Measurements from ENCODE around the gene HMOX2.

HMOX2 gene

DNA sequence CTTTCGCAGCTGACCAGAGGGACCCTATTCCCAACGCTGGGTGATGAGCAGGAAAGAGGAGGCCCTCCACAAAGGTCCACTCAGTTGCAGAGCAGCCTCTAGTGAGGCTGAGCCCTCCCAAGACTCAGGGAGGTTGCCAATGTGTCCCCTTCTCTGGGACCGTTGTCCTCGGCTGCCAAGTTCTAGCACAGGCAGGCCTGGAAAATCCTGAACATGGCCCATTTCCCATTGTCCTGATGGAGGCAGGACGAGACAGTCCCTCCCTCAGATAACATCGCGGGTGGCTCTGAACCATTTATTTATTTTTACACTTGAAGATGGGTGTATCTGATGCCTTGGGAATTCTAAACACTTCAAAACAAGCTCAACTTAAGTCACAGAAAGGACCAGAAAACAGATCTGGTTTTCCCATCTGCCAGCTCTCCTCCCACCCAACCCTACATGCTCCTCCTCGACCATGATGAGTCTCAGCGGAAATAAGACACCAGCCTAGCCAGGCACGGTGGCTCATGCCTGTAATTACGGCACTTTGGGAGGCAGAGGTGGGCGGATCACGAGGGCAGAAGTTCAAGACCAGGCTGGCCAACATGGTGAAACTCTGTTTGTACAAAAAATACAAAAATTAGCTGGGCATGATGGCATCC is 49.6 kb downstream of the HMOX2 start:
- DNase-seq: no peak

DNA sequence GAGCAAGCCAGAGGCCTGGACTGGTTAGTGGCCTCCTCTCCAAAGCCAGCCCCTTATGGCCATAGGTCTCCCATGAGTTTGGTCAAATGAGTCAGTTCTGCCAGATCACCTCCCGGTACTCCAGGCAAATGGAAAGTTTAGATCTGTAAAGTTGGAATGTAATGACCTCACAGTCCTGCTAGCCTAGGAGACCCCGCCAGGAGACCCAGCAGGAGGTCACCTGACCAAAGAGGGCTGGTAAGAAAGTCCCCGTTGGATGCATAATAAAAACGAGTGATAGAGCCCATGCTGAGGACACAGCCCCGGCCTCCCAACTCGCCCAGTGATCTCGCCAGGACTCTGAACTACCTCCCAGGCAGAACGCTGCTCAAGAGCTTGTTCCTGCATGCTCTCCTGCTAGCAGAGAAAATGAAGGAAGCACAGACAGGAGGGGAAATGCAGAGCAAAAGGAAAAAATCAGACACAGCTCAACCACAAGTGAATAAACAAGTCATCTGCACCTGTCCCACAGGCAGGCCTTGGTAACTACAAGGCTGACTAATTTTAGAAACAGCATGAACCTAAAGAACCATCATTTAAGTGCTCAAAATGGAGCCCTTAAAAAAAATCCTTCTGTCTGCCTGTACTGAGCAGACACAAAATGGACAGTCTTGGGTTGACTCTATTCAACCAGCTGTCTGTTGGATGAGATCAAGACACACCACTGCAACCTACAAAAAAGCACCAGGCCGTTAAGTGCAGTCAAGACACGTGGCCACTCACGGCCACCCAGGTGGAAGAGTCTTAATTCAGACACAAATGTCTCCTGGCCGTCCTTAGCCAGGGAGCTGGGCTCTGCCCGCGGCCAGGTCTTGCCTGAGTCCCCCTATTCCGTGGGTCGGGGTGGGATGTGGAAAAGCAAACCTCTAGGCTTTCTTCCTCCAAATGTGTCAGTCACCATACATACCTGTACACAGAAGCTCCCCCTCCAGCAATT is 53.2 kb downstream of the HMOX2 start:
- no peak for DNase-seq

DNA sequence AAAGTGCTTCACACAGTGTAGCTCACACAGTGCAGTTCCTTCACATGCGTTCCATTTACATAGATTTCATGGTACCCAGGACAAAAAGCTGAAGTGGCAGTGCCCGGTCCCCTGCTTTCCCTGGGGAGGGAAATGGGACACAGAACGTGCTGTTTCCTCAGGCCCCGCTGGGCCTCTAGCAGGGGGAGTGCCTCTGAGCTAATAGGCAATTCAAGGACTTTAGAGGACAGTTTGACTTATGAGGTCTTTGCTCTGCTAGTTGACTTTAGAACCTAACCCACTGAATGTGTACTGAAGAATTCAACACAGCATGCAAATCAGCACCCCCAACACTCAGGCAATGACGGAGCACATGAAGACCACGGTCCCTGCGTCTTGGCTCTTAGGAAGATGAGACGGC is 55.6 kb downstream of the HMOX2 start:
- no peak for DNase-seq

DNA sequence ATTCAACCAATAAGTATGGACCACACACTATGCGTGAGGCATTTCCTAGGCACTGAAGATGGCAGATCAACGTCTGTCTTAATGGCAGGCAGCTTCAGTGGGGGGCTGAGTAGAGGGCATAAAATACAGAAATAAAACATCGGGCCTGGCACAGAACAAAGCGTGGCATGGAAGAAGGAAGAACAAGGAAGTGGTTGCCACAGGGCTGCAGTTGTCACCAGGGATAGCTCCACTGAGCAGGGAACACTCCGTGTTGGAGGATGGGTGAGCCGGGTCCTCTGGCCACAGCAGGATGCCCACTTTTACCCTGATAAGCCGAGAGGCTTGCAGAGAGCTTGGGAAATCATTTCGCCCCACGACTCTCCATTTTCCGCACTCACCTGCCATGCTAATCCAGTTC is 56.0 kb downstream of the HMOX2 start:
- DNase-seq: no peak

DNA sequence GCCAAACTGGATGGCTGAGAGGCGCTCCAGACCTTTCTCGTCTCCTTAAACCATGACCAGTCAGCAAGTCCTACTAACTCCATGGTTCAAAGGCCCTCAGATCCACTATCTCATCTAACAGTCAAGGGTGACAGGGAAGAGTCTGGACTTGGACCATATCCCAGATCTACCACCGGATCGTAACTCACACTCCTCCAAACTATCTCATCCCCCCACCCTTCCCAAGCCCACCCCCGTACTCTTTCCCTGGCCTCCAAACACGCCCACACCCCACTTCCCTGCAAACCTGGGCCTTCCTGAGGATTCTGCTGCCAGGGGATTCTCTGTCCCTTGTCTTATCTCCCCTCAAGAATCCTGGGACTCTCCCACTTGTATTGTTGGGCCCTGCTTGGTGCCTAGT is 57.3 kb downstream of the HMOX2 start:
- no peak for DNase-seq

DNA sequence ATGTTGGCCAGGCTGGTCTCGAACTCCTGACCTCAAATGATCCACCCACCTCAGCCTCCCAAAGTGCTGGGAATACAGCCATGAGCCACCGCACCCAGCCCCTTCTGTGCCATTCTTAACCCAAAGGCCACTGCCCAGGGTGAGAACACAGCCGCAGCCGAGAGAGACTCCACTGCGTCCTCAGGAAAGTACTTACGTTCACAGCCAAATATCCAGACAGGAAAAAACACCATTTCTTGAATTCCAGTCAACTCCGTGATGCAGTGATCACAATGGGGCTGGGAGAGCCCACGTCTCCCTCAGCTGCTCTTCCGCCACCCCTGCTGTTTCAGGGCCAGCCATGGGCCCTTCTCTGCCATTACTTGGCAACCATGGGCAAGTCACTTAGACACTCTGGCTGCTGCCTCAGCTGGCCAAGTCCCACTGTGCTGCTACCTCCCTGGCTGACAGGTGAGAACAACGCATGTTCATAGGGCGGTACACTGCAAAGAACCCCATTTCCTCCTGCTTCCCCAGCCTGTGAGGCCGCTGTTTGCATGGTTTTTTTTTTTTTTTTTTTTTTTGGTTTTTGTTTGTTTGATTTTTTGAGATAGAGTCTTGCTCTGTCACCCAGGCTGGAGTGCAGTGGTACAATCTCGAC is 58.1 kb downstream of the HMOX2 start:
- DNase-seq: no peak

DNA sequence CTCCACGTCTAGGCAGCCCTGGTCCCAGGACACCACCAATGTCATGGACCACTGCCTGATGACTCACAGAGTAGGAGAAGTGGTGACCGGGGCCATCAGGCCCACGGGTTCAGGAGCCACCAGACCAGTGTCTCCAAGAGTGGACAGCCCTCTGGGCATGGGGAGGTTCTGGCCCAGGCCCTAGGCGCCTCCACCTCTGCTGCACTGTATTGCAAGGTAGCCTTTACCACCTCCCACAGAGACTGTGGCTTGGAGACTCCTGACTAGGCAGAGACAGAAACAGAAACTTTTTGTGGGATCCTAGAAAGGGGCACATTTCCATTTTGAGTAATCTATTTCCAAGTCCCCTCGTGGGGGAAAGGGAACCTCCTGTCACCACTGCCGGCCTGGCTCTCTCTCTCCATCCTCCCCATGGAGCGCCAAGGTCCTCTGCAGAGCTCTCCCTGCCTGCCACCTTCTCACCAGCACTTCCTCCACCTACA is 59.5 kb downstream of the HMOX2 start:
- no peak for DNase-seq

DNA sequence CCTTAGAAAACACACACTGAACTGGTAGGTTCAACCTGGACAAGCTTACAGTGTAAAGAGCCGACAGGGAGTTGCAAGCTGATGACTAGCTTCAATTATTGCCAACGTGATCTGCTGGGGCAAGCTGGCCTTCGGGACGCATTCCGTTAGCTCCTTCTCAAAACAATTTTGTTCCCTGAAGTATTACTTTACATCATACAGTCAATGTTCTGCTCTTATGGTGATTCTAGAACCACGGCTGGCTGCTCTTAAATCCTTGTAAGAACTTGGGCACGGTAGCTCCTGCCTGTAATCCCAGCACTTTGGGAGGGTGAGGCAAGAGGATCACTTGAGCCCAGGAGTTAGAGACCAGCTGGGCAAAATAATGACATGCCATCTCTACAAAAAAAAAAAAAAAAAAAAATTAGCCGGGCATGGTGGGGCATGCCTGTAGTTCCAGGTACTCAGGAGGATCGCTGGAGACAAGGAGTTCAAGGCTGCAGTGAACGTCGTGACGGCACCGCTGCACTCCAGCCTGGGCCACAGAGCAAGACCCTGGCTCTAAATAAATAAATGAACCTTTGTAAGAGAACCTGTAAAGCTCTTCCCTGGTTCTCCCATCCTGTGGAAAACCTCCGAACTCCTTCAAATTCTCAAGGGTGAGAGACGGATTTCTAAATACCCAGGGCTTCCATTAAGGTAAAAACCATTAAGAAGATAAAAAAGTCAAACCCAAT is 60.4 kb downstream of the HMOX2 start:
- no peak for DNase-seq

DNA sequence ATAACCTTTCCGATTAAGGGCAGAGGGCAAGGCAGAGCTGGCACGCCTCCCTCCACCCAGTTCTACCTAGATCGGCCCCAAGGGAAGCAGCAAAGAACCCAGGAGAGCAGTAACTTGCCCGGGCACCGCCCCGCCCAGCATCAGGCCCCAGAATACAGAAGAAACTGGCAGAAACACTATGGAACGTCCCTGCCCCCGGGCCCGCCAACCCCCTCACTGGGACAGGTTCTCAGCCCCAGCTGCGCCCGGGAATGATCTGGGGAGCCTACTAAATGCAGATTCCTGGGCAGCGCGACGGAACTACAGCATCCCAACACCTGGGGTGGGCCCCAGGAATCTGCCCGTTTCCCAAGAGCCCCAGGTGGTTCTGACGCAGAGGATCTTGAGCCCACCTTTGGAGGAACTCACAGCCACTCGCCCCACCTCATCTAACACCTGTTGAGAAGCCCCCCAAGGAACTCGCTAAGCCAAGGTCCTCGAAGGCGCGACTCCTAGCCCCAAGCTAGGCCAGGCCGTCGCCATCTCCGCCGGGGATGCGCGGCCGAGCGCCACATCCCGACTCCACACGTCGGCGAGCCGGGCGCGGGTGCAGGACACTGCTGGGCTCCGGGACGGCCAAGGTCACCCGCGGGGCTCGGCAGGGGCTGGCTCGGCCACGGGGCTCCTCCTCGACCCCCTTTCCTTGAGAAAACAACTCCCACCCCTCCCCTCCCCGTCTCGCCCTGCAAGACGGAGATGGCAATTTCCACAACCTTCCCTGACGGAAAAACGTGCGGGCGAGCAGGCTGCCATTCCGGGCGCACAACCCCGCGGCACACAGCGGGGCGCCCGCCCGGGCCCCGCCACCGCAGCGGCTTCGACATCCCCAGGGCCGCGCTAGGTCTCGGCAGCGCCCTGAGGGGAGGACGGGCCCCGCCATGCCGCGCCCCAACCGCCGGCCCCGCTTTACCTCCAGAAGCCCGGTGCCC is 61.5 kb downstream of the HMOX2 start:
- DNase-seq: no peak

DNA sequence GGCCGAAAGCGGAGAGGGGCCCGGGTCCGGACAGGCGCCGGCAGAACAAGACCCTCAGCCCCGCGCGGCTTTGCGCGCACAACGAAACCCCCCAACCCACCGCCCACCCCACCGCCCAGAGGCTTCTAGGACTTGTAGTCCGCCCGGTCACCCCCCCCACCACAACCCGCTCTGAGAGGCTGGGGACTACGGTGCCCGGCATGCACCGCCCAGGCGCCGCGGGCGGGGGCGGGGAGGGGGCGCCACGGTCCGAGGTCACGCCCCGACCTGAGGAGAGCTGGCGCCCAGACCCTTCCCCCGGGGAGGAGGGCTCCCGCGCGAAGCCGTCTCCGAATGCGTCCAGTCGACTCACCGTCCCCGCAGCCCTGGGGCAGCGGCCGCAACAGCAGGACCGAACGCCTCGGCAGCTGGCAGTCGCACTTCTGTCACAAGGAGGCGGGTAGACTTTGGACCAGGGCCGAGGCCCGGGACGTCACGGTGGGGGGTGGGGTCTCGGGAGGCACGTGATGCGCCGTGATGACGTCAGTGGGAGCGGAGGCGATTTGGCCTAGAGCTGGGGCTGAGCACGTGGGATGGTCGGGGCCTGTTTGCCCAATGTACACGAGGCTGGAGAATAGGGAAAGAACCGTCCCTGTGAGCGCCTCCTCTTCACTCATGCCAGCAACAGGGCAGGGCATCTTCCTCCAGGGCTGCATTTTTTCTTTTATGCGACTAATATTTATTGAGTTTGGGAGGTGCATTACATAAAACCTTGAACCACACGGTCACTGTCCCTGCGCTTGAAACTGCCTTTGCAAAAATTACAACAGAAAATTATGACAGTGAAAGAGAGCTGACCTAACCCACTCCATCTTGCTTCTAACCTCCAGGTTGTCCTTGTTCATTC is 62.4 kb downstream of the HMOX2 start, which contains the start of gene CDIP1:
TSS of gene CDIP1 (minus strand) at position 424 of the 886 bp plus-strand sequence. CDS start 24,643 bp downstream, outside the sequence.
- DNase-seq: peak; percentile 83

DNA sequence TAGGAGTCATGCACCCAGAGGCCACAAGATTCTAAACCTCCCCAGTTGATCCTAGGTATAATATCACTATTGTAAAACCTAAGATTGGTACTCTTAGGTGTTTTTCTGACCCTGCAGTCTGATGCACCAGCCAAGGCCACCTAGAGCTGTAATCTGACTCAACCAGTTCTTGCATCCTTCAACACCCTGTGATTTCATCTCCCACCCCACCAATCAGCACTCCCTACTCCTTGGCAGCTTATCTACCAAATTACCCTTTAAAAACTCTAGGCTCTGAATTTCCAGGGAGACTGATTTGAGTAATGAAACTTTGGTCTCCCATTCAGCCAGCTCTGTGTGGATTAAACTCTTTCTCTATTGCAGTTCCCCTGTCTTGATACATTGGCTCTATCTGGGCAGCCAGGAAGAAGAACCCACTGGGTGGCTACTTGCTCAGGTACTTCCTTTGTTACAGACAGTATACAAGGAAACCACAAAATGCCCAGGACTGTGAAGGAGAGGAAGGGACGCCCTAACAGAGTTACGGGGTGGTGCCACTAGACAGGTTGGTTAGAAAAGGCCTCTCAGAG is 63.6 kb downstream of the HMOX2 start:
- DNase-seq: no peak

DNA sequence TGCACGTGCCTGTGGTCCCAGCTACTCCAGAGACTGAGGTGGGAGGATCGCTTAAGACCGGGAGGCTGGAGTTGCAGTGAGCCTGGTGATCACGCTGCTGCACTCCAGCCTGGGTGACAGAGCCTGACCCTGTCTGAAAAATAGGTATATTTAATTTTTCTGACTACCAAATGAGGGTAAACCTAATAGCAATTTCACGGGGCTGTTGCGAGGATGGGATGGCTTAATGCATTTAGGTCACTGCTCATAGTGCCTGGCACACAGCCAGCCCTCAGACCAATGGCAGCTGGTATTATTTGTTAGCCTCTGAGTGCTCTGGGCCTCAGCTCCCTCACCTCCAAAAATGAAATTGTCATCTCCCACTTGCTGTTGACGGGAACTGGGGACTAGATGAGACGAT is 68.3 kb downstream of the HMOX2 start:
- no peak for DNase-seq

DNA sequence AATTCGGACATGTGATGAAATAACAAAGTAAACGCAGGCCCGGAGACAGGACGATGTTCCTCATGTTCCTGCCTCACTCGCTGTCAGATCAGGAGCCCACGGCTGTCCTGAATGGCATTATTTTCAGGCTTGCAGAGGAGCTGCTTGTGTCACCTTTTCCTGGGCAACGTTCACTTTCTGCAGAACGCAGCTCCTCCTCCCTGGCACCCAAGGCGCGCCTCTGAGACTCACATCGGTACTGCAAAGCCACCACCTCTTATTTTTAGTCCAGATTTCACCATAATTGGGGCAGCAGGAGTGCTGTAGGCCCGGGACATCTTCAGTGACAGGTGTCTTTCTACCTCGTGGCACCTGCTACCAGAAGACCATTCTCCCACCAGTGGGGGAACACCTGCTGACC is 71.9 kb downstream of the HMOX2 start:
- DNase-seq: no peak

DNA sequence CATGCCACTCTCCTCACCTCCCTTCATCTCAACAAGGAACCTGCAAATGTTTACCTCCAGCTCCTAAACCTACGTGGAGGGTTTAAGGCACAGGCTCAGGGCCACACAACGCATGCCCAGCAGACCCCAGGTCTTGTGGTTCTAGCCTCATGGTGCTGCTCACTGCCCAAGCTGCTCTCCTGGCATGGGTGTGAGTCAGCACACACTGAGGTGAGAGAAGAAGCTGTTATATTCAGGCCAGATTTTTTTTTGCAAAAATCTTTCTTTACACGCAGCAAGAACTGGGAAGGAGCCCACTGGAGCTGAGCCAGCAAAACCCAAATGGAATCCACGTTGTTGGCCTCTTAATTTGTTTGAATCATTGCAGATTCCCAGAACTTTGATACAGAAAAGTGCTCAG is 74.4 kb downstream of the HMOX2 start:
- no peak for DNase-seq

DNA sequence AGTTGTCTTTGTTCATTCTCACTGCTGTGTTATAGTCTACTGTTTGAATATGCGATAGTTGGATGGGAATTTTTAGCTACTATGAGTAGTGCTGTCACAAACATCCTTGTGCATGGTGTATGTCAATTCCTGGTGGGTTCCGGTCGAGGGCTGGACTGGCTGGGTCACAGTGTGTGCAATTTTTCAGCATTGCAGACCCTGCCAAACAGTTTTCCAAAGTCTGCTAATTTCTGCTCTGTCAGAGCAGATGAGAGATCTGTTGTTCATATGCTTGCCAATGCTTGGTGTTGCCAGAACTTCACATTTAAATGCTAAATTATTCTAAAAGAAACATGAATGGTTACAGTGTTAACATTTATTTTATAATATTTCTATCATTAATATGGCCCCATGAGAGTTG is 76.3 kb downstream of the HMOX2 start:
- no peak for DNase-seq

DNA sequence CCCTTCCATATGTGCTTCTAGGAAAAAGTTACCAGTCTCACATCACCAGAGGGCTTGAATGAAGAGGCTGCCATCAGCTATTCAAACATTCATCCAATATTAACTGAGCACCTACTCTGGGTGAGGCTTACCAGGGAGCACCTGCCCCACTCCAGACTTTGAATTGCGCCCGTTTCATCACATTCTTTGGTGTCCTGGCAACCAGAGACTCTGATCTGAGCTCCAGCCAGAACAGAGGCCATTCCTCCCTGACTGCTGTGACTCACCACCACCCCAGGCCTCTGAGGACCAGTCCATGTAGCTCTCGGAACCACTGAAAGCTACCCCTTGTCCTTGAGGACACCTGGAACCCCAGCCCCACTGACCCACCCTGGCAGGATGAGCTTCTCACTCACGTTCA is 79.9 kb downstream of the HMOX2 start, which contains the start of gene C16orf96:
TSS of gene C16orf96 (plus strand) at position 229 of the 400 bp plus-strand sequence. CDS start at position 379, 150 bp downstream.
- DNase-seq: no peak

DNA sequence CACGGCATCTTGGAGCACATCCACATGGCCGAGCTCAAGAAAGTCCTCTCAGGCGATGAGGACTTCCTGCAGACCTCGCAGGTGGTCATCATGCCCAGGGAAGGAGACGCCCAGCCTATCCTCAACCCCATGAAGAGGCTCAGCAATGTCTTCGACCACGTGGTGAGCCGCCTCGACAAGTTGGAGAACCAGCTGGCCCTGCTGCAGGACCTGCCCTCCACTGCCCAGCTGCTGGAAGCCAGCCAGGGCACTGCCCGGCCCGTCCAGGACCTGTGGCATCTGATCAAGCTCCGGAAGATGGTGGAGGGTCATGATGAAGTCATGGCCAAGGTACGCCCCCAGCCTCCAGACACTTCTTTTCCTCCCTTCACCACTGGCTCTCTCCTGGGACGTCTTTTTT is 80.4 kb downstream of the HMOX2 start:
- DNase-seq: no peak

DNA sequence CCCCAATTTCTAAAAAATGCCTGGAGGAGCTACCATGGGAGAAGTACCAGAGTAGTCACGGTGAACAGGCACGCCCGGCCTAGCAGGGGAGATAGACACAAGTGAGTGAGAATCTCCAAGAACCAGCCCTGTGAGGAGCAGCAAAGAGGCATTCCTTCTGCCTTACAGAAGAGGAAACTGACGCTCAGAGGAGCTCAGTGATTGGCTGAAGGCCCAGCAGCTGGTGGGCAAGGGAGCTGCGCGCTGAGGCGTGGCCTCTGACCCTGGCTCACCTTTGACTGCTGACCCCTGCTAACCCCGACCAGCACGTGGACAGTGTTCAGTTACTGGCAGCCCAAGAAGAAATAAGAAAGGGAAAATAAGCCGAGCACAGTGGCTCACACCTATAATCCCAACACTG is 81.8 kb downstream of the HMOX2 start:
- no peak for DNase-seq

All from NCI-H1048 (cell line).